Hematopoietic multipotent progenitor cell treated with erythropoietin and hydrocortisone succinate and interleukin-3 and kit ligand, for 15 days (in vitro differentiated cells): Measurements from ENCODE around the gene BRAF.
"Not testable (repeated sequence)": the region's sequence is repeated elsewhere in the genome, so short reads cannot be mapped to it uniquely, and the experiment has no call there.

Experiments used
- DNase-seq: peaks from one replicate; pipeline ENCODE4 v3.0.0-alpha.2; 2015; ENCODE audit warnings: low spot score

BRAF gene

GRCh38 chr7:140918236-140918635 lies 6.5 kb downstream of the BRAF start:
- no peak for DNase-seq

GRCh38 chr7:140917258-140917657 lies 7.5 kb downstream of the BRAF start:
- no peak for DNase-seq

GRCh38 chr7:140915935-140916555 lies 8.7 kb downstream of the BRAF start:
- DNase-seq = no peak

GRCh38 chr7:140914083-140914482 lies 10.6 kb downstream of the BRAF start:
- DNase-seq = no peak

- not testable (repeated sequence) for DNase-seq
Measured at GRCh38 chr7:140913596-140913928, 11.2 kb downstream of the BRAF start.

- DNase-seq = no peak
Measured at GRCh38 chr7:140911746-140912145, 13.0 kb downstream of the BRAF start.

- DNase-seq = no peak
Measured at GRCh38 chr7:140909476-140910161, 15.1 kb downstream of the BRAF start.

GRCh38 chr7:140908361-140908760 lies 16.4 kb downstream of the BRAF start:
- no peak for DNase-seq

GRCh38 chr7:140903741-140904480 lies 20.8 kb downstream of the BRAF start:
- no peak for DNase-seq

GRCh38 chr7:140902303-140902953 lies 22.3 kb downstream of the BRAF start:
- no peak for DNase-seq

- no peak for DNase-seq
Measured at GRCh38 chr7:140901941-140902302, 22.8 kb downstream of the BRAF start.

GRCh38 chr7:140899883-140900282 lies 24.8 kb downstream of the BRAF start:
- DNase-seq = no peak

GRCh38 chr7:140898786-140899536 lies 25.8 kb downstream of the BRAF start:
- no peak for DNase-seq

- no peak for DNase-seq
Measured at GRCh38 chr7:140896996-140897395, 27.7 kb downstream of the BRAF start.

GRCh38 chr7:140889645-140890044 lies 35.1 kb downstream of the BRAF start:
- no peak for DNase-seq

- DNase-seq = no peak
Measured at GRCh38 chr7:140889150-140889549, 35.6 kb downstream of the BRAF start.

- DNase-seq = no peak
Measured at GRCh38 chr7:140888087-140888486, 36.6 kb downstream of the BRAF start.

GRCh38 chr7:140885735-140886334 lies 38.9 kb downstream of the BRAF start:
- no peak for DNase-seq

- no peak for DNase-seq
Measured at GRCh38 chr7:140883378-140883777, 41.4 kb downstream of the BRAF start.

- not testable (repeated sequence) for DNase-seq
Measured at GRCh38 chr7:140882834-140883233, 41.9 kb downstream of the BRAF start.

GRCh38 chr7:140881507-140882228 lies 43.1 kb downstream of the BRAF start:
- no peak for DNase-seq
